Hematopoietic multipotent progenitor cell treated with erythropoietin and hydrocortisone succinate and interleukin-3 and kit ligand, for 8 days (in vitro differentiated cells): ENCODE measurements around the gene MCOLN2.

Experiments
- DNase-seq: peaks from one replicate; pipeline ENCODE4 v3.0.0-alpha.2; 2015

Gene MCOLN2

DNA sequence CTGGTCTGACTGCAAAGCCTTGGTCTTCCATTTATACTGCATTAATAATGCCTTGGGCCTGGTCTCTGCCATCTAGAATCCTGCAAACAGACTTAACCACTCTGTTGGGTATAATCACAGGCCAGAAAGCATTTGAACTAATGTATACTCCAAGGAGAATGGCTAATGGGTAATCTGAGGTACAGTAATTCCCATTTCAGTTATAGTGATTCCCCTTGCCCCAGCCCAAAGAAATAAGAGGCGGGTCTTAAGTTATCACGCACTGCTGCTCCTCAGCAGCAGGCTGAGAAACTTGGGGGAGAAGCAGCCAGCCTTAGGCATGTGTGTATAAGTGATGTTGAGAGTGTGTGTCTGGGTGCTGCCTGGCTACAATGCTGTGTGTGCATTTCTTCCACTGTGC lies 106.3 kb downstream of the MCOLN2 start:
- DNase-seq: no peak

DNA sequence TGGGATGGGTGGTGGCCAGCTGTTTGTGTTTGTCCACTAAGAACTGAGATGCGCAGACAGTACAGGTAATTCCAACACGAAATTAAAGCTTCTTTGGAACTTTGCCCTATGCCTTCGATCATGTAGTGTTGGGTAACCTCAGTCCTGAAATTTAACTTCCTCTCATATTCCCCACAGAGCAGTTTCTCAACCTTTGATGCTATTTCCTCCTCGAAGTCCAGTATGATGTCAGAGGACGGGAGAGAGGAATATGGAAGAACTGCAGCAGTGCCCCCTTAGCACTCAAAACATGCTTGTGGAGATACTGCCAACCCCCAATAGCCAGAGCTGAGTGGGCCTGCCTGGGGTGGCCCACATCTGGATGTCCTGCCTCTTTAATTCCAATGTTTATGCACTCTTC lies 107.5 kb downstream of the MCOLN2 start:
- no peak for DNase-seq

DNA sequence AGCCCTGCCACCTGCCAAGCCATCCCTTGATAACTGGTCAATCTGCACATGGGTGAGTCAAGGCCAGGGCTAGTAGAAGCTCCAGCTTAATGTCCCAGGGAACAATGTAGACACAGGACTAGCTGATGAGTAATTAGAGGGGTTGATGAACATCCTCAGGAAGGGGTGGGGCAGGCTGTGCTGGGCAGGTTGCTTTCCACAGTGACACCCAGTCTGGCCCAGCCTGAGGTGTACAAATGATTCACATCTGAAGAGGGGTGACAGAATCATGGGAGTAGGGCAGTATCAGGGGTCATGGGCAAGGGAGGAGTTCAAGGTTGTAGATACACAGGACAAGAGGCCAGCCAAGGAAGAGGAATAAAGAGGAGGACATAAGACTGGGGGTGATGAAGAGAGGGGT lies 108.2 kb downstream of the MCOLN2 start:
- DNase-seq: no peak

DNA sequence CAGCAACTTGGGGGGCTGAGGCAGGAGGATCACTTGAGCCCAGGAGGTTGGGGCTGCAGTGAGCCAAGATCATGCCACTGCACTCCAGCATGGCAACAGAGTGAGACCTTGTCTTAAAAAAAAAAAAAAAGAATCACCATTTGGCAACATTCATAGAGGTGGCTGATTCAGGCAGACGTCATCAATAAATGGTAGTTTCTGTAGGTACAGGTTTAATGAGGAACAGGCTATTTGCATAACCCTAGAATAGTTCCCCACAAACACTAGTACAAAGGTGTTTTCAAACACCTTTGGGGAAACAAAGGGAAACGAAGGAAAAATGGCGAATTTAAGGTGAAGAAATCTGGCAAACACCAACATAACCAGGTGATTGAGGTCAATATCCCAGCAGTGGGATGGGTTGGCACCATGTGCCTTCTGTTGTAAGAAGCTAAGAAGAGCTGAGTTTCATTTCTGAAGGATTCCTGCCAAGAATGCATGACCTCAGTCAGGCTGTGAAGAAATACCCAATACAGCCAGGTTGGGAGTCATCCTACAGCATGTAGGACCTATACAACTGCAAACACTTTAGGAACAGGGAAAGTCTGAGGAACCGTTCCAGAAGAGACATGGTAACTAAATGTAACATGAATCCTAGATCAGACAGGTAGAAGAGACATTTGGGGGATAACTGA lies 109.5 kb downstream of the MCOLN2 start:
- DNase-seq: no peak

DNA sequence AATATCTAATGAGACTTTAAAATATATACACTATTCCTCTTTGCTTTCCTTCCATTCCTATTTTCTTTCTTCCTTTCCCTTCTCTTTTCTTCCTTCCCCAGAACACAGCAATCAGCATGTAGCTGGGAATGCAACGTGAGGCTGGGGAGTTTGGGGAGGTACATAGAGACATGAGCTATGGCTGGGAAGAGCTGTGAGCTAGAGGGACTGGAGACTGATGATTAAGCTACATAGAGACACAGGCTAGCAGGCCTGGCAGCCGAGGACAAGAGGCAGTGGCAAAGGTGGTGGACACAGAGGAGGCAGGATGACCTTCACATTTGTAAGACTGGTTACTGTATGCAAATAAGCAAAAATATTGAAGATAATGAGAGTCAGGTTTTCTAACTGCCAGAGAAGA lies 111.4 kb downstream of the MCOLN2 start:
- DNase-seq: no peak

DNA sequence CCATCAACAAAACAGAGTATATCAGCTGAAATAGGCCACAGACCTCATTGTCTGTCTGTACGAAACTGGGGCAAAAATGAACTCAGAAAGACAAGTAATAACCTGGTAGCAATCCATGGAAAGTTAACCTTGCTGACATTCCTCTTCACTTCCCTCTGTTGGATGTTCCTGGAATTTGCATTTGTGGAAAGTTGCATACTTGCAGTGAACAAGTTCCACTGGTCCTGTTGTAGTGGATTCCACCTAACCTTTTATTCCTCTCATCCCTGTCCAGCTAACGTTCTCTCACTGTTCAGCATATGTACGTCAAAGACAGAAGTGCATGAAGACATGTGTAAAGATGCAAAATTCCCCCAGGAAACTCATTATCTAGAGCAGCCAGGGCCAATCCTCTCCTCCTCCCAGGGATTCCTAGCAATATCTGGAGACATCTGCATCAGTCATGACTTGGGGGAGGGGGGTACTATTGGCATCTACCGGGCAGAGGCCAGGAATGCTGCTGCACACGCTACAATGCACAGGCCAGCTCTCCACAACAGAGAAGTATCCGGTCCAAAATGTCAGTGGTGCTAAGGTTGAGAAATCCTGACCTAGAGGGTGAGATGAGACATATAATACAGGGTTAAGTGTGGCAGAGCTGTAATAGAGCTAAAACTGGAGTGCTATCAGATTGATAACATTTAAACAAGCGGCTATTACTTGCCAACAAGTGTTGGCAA lies 112.1 kb downstream of the MCOLN2 start:
- DNase-seq: no peak

DNA sequence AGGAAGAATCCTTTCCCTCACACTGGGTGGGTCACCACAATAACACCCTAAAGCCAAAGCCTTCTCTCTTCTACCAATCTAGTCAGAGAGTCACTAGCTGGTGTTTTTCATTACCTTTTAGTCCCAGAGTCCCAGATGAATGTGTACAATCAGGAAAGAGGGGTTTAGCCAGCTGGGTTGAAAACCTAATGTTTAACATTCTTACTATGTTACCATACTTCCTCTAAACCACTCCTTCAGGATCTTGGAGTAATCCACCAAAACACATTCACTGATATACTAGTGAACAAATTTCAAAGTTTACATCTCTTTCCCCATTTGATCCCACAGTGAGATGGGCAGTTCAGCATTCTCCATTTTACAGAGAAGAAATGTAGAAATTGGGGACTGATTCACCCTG lies 113.6 kb downstream of the MCOLN2 start:
- DNase-seq: no peak

DNA sequence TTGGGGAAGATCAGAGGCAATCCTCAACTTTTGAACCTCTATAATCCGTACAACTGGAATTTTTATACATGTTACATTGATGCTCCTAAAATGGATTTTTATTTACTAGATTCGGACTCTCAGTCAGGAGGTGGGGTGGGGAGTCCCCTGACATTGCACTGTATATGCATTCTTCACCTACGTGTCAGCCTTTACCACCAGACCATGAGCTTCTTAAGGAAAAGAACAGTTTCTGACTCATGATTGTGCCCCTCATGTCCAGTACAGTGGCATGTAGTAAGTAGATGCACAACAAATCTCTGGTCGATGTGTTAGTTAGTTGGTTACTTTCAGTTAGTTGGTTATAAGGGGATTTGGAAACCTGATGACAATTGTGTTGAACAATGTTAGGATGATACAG lies 119.3 kb downstream of the MCOLN2 start:
- DNase-seq: no peak

DNA sequence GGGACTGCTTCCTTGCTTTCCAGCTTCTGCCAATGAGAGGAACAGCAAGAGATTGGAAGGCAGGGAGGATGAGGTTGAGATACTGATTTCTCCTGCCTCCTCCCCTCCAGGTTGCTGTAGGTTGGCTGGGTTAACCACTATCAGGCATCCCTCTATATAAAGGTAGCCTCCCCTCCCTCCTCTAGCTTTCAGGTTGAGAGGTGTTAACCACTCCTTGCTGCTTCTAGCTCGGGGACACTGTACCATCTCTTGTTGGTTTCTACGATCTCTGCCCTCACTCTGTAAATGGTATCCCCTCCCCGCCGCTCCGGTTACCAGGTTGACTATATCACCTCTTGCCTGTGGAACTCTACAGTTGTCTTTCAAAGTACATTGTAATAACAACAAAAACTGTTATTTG lies 120.6 kb downstream of the MCOLN2 start:
- no peak for DNase-seq
